Motor neuron (in vitro differentiated cells): ENCODE measurements around the gene MTUS2. TPM values are rescaled to one million over a fixed set of nuclear protein-coding genes. Genes with fewer than 3 reads are reported as not detected.

Experiments
- ATAC-seq, 8 experiments: fragments of 200-7000 bp; cut with Tn5 transposase; replicated peaks in 6 of 8; 2 replicates each; pipeline ENCODE4 v1.8.0; 2021; ENCODE audit warnings: mild to moderate bottlenecking in 8 of 8, moderate library complexity in 8 of 8
- H3K27ac ChIP-seq, 2 donors: fragments of 250-450 bp; sonication (Bioruptor Pico); 2 replicates each; pipeline ENCODE4 v1.9.0; 2021; ENCODE audit warnings: antibody characterized with exemption in 2 of 2, mild to moderate bottlenecking in 2 of 2, moderate library complexity in 1 of 2
- H3K4me1 ChIP-seq, 2 donors: fragments of 250-450 bp; sonication (Bioruptor Pico); replicated peaks in 1 of 2; 2 replicates each; pipeline ENCODE4 v1.6.1; 2021; ENCODE audit warnings: antibody characterized with exemption in 2 of 2, mild to moderate bottlenecking in 2 of 2, moderate library complexity in 1 of 2
- H3K4me3 ChIP-seq, 5 donors: fragments of 250-450 bp; sonication (Bioruptor Pico); 2 replicates each; pipeline ENCODE4 v1.9.0; 2021; ENCODE audit warnings: antibody characterized with exemption in 5 of 5, mild to moderate bottlenecking in 5 of 5, moderate library complexity in 4 of 5
- WGBS, 10 experiments: fragments of 450-650 bp; shearing (Covaris generic); methylation state at CpG; one replicate each; pipeline ENCODE4 v1.0.0; 2022; 5-methylcytosine and 5-hydroxymethylcytosine counted together
- in situ Hi-C, 9 experiments: fragments of 400-800 bp; cut with MboI; loops; one replicate each; pipeline ENCODE4 v1.15.0; 2021; ENCODE audit warnings: low sequenced_read_pairs in 9 of 9, low pct_unique_long_range_greater_than_20kb in 2 of 9; ENCODE audit not compliant: unreplicated experiment in 9 of 9
- total RNA-seq, 8 experiments: library from RNA; unstranded; fragments of 300-600 nt; gene quantifications; 2 replicates each; pipeline versions ENCODE4 v1.2.3 to v1.2.4, GENCODE V29; 2022

MTUS2 gene
- total RNA-seq, 8 experiments from 2014 or later = 1.1 to 9.6 (median 3.9) TPM

- in situ Hi-C loops = no loop called here
- no peak for ATAC-seq
- Histone ChIP-seq H3K4me3 (no peak overlapping the region), H3K27ac (no peak overlapping the region), H3K4me1 (peaks cover 8 to 11% of the 10 kb centered on the region in 2 donors)
- 0 to 100% (median 77%) methylated on average over 1 to 8 of the region's 11 CpGs; no CpG with 5 or more reads in 4 of the 10 experiments for WGBS, 10 experiments
Observed at GRCh38 chr13:29480893-29481525, 660.9 kb downstream of the MTUS2 start.

DNA sequence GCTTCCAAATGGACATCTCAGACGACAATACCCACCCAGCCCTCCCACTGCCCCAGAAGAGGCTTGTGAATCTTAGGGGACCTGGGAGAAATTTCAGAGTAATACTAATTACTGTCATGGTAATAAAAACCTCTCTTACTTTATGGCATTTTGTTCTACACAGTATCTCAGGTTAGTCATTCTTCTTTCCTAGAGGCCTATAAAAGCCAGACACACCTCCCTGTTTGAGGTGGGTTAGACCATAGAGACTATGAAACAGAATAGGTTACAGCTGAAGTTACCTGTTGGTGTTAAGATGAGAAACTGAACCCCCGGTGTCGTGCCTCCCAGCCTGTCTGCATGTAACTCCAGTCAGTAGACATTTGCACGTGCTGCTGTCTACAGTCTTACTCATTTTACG is 661.5 kb downstream of the MTUS2 start:
- Histone ChIP-seq H3K4me3 (no peak overlapping the region), H3K4me1 (peaks cover 8 to 11% of the 10 kb centered on the region in 2 donors), H3K27ac (no peak overlapping the region)
- in situ Hi-C loops = no loop called here
- ATAC-seq = no peak
- WGBS, 10 experiments = 69 to 100% (median 89%) methylated on average over 1 to 5 of the region's 5 CpGs; no CpG with 5 or more reads in 4 of the 10 experiments

- 0 to 100% (median 80%) methylated on average over 1 to 4 of the region's 4 CpGs; no CpG with 5 or more reads in 3 of the 10 experiments for WGBS, 10 experiments
- in situ Hi-C loops = no loop called here
Observed at GRCh38 chr13:29482504-29482903, 662.4 kb downstream of the MTUS2 start.

DNA sequence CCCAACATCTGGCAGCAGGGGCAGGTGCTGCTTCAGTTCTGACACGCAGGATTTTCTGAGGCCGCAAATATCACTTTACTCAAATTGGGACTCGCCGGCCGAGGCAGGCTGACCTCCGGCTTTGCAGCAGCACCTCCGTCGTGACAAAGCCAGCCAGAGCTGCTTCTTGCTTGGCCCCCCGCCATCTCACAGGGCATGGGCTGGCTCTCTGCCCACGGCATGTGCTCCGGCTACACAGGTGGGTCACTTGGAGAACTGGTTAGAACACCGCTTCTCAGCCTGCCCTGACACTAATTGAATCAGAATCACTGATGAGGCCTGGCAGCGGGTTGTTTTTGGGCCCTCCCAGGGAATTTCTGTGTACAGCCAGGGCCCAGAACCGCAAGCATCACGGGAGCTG is 663.1 kb downstream of the MTUS2 start:
- in situ Hi-C loops = no loop called here
- Histone ChIP-seq H3K27ac (no peak overlapping the region), H3K4me3 (no peak overlapping the region), H3K4me1 (peaks cover 8 to 11% of the 10 kb centered on the region in 2 donors)
- 90 to 100% (median 100%) methylated on average over 1 to 3 of the region's 15 CpGs; no CpG with 5 or more reads in 6 of the 10 experiments for WGBS, 10 experiments
- no peak for ATAC-seq

More at GRCh38 chr13:29482504-29482903, 662.4 kb downstream of the MTUS2 start:
- Histone ChIP-seq H3K4me3 (no peak overlapping the region), H3K4me1 (peaks cover 8 to 11% of the 10 kb centered on the region in 2 donors), H3K27ac (no peak overlapping the region)
- no peak for ATAC-seq

DNA sequence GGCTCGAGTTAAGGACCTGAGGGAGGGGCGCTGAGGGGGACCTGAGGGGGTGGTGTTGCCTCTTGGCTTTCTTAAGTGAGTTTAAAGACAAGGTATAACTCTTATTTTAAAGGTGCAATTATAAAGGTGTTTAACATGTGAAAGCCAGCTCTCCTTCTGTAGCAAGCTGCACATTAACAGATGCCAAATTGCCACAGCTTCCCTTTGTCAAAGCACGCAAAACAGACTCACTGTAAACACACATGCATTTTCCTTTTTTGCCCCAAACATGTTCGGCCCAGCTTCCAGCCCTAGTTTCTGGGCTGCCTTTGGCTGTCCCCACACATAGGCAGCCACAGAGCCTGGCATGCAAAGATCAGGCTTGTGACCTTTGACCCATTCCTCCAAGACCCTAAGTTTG is 663.5 kb downstream of the MTUS2 start:
- peaks cover 8 to 11% of the 10 kb centered on the region in 2 donors for H3K4me1 ChIP-seq
- H3K27ac ChIP-seq = no peak overlapping the region
- in situ Hi-C loops = no loop called here
- no peak overlapping the region for H3K4me3 ChIP-seq
- no peak for ATAC-seq
- WGBS, 10 experiments = 50 to 87% (median 57%) methylated on average over 1 to 2 of the region's 4 CpGs; no CpG with 5 or more reads in 6 of the 10 experiments

DNA sequence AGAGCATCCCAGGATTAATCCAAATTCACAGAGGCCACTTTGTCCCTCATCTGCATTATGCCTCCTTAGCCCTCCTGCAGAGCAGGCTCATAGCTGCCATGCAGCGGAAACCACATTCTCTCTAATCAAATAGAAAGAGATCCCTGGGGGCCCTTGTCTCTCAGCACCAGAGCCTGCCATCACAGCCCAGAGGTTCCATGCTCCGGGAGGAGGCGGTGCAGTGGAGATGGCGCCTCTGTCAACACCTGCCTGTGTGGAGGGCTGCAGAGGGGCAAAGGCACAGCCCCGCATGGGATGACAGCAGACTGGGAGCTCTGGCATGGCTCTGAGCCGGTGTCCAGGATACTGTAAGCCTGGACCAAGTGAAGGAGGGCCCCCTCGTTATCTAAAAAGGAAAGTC is 664.1 kb downstream of the MTUS2 start:
- peak in 5 of 8 experiments; percentile 51 to 93 (median 53) for ATAC-seq

DNA sequence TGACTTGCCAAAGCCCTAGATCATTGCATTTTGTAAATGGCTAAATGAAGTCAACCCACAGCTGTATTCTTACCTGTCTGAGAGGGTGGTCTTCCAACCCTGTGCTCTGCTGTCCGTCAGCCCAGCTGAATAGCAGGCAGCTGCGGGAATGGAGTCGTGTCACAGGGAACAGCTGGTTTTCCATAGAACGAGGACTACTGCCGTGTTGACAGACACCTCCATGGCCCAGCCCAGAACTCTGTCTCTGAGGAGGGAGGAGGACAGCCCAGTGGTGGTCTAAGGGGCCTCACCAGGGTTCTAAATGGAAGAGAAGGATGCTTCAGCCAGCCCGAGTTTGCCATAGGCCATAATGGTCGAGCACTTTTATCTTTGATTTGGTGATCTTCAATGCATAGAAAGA is 664.7 kb downstream of the MTUS2 start:
- peaks cover 11 to 20% of the 10 kb centered on the region in 2 donors for H3K4me1 ChIP-seq
- no peak overlapping the region for H3K4me3 ChIP-seq
- in situ Hi-C loops = no loop called here
- 33 to 88% (median 70%) methylated on average over 1 to 7 of the region's 7 CpGs; no CpG with 5 or more reads in 2 of the 10 experiments for WGBS, 10 experiments
- no peak overlapping the region for H3K27ac ChIP-seq
- ATAC-seq = no peak

More for the DNA sequence above, 664.1 kb downstream of the MTUS2 start:
- Histone ChIP-seq H3K4me3 (no peak overlapping the region), H3K4me1 (peaks cover 8 to 14% of the 10 kb centered on the region in 2 donors), H3K27ac (no peak overlapping the region)
- in situ Hi-C loops = no loop called here
- 20 to 100% (median 80%) methylated on average over 1 to 2 of the region's 7 CpGs; no CpG with 5 or more reads in 5 of the 10 experiments for WGBS, 10 experiments

DNA sequence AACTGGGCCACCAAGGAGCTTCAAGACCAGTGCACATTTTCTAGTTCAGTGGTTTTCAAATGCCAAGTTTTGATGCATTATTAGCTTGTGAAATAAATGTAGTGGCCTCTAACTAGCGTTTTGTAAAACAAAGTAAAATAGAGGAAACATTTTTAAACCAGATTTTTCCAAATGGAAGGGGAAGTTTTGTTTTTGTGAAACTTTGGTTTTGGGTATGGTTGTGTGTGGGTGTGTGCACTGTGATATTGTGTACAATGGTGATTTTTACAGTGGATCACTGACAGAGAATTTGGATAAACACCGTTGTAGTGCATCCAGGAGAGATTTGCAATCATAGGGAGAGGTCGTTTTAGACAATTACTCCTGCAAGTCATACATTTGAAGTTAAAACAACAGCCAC is 666.4 kb downstream of the MTUS2 start:
- in situ Hi-C loops = no loop called here
- Histone ChIP-seq H3K4me1 (peaks cover 18 to 33% of the 10 kb centered on the region in 2 donors), H3K4me3 (no peak overlapping the region), H3K27ac (no peak overlapping the region)
- 14 to 88% (median 52%) methylated on average over 1 to 3 of the region's 3 CpGs; no CpG with 5 or more reads in 2 of the 10 experiments for WGBS, 10 experiments
- no peak for ATAC-seq

DNA sequence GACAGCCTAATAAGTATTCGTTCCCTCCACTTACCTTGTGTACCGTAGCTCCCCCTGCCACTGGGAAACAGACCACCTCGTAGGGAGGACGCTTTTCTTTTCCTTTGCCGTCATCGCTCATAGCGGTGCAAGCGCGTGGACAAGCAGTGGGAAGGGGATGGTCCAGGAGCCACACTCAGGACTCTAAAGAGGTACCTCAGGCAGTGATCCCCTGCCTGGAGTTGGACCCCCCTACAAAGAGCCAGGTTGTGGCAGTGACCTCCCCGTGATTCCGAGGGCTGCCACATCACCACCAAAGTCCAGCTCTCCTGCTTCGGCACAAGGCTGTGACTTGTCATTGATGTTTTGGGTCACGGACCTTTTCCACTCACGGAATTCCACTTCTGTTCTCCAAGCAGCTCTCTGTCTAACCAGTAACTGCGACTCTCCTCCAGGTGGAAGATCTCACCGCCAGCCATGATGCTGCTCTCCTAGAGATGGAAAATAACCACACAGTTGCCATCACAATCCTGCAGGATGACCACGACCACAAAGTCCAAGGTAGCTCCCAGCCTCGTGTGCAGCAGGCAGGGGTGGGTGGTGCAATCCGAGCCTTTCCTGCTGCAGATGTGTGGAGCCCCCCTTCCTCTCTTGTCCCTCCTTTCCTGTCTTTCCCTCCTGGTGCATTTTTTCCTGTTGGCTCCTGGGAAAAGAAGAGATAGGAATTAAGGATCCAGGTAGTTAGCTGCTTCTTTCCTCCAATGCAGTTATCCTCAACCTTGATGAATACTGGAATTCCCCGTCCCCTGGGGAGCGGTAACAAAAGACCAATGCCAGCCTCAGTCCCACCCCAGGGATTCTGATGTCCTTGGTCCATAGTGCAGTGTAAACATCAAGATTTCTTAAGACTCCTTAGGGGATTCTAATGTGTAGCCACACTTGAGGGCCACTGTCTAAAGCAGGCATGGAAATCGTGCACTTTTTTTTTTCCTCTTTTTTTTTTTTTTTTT is 667.6 kb downstream of the MTUS2 start:
- ATAC-seq = no peak
- in situ Hi-C loops = no loop called here
- peaks cover 18 to 33% of the 10 kb centered on the region in 2 donors for H3K4me1 ChIP-seq
- no peak overlapping the region for H3K4me3 ChIP-seq
- H3K27ac ChIP-seq = no peak overlapping the region
- 83 to 100% (median 94%) methylated on average over 1 to 11 of the region's 22 CpGs; no CpG with 5 or more reads in 1 of the 10 experiments for WGBS, 10 experiments

DNA sequence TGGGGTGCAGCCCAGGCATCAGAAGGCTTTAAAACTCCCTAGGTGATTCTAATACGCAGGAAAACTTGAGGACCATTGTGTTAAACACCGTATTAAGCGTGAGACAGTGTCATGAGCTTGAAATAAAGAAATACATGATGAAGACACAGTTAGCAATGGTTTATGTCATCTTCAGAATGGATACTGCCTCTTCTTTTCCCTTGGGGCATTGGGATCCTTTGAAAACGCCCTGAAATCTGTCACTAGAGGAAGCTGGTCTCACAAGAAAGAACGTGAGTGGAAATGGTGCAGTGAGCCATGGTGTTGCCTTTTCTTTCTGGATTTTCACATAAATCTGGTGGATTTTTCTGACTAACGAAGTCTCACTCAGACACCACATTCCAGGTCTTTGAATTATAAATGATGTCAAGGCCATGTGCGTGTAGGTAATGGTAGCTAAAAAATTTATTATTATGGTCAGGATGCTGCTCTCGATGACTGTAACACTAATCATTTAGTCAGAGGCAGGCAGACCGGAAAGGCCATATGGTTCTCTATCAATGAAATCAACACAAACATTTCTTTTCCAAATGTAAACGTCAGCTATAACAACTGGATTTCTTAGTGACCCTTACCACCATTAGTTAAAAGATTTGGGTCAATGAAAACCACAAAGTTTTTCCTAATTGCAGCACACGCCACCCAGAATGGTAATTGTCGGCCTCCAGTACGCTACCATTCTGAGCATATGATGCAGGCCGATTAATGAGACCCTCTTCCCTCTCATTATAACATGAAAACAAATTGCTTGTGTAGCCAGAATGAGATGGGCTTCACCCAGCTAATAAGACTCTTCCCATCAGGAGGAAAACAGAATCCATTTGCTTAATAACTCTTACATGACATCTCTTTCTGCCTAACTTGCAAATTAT is 669.8 kb downstream of the MTUS2 start:
- 53 to 77% (median 68%) methylated on average over 4 to 12 of the region's 14 CpGs for WGBS, 10 experiments
- peak overlapping the region in 1 of 2 donors; percentile 20 for H3K27ac ChIP-seq
- peak in 5 of 8 experiments; percentile 58 to 75 (median 66) for ATAC-seq
- peaks cover 10 to 21% of the 10 kb centered on the region in 2 donors for H3K4me1 ChIP-seq
- no peak overlapping the region for H3K4me3 ChIP-seq
- in situ Hi-C loops = no loop called here

- in situ Hi-C loops = no loop called here
- 59 to 100% (median 90%) methylated on average over 2 to 9 of the region's 9 CpGs; no CpG with 5 or more reads in 3 of the 10 experiments for WGBS, 10 experiments
- Histone ChIP-seq H3K4me3 (no peak overlapping the region), H3K27ac (no peak overlapping the region), H3K4me1 (peaks cover 10 to 21% of the 10 kb centered on the region in 2 donors)
- peak in 5 of 8 experiments; percentile 16 to 32 (median 23) for ATAC-seq
Observed at GRCh38 chr13:29490561-29490885, 670.4 kb downstream of the MTUS2 start.

DNA sequence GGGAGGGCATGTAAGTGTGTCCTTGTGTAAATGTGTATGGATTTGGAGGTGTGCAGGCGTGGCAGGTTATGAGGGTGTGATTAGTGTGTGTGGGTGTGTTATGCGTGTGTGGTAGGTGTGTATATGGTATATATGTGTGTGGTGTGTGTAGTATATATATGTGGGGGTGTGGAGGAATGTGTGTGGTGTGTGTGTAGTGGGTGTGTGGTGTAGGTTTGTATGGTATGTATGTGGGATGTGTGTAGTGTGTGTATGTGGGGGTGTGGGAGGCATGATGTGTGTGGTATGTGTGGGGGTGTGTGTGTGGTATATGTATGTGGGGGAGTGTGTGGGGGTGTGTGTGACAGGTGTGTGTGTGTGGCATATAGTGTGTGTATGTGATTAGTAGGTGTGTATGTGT is 671.1 kb downstream of the MTUS2 start:
- Histone ChIP-seq H3K4me1 (peaks cover 10 to 21% of the 10 kb centered on the region in 2 donors), H3K4me3 (no peak overlapping the region), H3K27ac (no peak overlapping the region)
- 20% methylated on average over 1 of the region's 2 CpGs; no CpG with 5 or more reads in 9 of the 10 experiments for whole genome bisulfite sequencing, 10 experiments
- no peak for ATAC-seq
- in situ Hi-C loops = no loop called here
